22Rv1 (cell line): ENCODE results near the gene GSS.

Experiments
- CTCF ChIP-seq: fragments of 450-650 bp; IDR thresholded peaks from 2 replicates; pipeline ENCODE4 v1.5.1; 2017; ENCODE audit warnings: mild to moderate bottlenecking
- ZFX ChIP-seq: fragments of 450-650 bp; IDR thresholded peaks from 2 replicates; pipeline ENCODE4 v1.6.1; 2017; ENCODE audit warnings: antibody characterized with exemption, borderline replicate concordance

- TF ChIP-seq CTCF (no peak), ZFX (no peak)
These were observed 31.0 kb upstream of the GSS start for GRCh38 chr20:34986311-34987287.
